ENCODE data around the gene CDH13. TPM values are rescaled to one million over a fixed set of nuclear protein-coding genes. Genes with fewer than 3 reads are reported as not detected.

CDH13 gene
- total RNA-seq, 1 experiment from 2014 or later, result 0.89 TPM

DNA sequence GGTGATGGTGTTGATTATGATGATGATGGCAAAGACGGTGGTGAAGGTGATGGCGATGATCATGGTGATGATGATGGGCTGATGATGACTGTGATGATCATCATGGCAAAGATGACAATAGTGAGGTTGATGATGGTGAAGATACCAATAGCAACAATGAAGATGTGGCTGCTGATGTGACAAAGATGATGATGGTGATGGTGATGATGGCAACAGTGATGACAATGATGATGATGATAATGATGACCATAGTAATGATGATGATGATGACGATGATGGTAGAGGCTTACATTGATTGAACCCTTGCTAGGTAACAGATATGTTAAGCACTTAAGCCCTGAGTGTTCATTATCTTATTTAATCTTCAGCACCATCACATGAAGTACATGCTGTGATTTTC lies 817.2 kb downstream of the CDH13 start:
- Histone ChIP-seq H3K9me3 (no peaks in the 10 kb centered on the region), H3K4me3 (no peak overlapping the region), H3K27me3 (no peaks in the 10 kb centered on the region), H3K36me3 (no peaks in the 10 kb centered on the region)
- no peak for DNase-seq

DNA sequence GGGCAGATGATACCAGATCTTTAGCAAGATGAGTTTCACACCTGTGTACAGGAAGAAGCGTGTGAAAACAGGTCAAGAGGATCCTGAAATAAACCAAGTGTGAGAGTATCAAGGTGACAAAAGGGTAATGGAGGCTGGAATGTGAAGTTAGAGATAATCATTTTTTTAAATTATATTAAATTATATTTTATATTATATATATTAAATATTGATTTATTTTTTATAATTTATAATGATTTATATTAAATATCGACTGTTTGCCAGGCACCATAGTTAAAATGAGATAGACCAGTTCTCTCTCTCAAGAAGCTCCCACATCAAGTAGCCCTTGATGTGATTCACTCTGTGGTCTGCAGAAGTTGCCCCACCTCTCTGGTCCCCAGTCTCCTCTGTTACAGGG lies 820.8 kb downstream of the CDH13 start:
- H3K36me3 ChIP-seq, result no peaks in the 10 kb centered on the region
- H3K27me3 ChIP-seq, result no peaks in the 10 kb centered on the region
- H3K9me3 ChIP-seq, result no peaks in the 10 kb centered on the region
- no peak overlapping the region for H3K4me3 ChIP-seq
- no peak for DNase-seq

DNA sequence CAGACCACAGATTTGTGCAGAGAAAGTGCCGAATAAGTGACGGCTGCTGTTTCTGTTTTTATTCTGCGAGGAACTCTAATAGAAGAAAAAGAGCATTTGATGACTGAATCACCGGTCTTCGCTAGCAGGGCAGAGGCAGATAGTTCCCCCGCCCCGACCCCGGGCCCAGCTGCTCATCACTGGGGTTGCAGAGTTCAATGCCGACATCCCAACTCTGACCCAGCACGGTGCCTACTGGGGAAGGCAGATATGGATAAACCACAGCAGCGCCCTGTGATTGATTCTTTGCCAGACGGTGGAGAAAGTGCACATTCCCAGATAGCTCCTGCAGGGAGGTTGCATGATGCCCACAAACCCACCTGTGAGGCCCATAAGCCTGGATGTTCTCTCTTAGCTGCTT lies 823.1 kb downstream of the CDH13 start:
- Histone ChIP-seq H3K4me3 (no peak overlapping the region), H3K36me3 (no peaks in the 10 kb centered on the region), H3K27me3 (no peaks in the 10 kb centered on the region), H3K9me3 (no peaks in the 10 kb centered on the region)
- no peak for DNase-seq

DNA sequence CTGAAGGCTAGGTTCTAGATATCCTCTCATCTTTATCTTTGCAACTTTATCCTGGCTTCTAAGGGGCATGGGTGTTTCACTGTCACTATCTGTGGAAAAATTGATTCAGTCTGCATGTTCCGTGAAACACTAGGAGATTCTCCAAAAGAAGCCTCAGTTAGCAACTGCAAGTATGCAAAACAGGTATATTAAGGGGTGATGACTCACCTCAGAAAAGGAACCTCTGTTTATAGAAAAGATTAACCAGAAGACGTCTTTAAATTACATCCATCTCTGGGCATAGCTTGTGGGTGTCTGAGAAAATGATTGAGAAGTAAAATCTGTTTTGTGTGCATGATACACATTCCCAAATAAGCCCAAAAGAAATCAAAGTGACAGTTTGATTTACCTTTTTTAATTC lies 827.2 kb downstream of the CDH13 start:
- no peaks in the 10 kb centered on the region for H3K9me3 ChIP-seq
- H3K36me3 ChIP-seq, result no peaks in the 10 kb centered on the region
- no peak for DNase-seq
- no peaks in the 10 kb centered on the region for H3K27me3 ChIP-seq
- no peak overlapping the region for H3K4me3 ChIP-seq

DNA sequence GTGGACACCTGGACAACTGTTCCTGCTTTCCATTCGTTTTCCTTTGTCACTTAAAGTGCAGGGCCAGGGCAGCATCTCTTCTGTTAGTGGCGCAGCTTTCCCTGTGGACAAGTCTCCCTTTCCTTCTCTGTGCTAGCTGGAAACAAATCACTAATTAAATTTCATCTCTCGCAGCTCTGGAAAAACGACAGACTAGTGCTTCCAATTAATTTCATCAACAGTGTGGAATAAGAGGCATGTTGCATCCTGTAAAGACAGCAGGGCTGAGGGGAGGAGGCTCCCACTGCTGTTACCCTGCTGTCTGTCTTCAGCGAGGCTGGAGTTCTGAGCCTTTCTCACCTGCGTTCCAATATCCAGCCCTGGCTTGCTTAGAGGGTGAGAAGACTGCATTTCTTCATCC lies 828.9 kb downstream of the CDH13 start:
- H3K4me3 ChIP-seq, result no peak overlapping the region
- no peak for DNase-seq
- no peaks in the 10 kb centered on the region for H3K9me3 ChIP-seq
- no peaks in the 10 kb centered on the region for H3K27me3 ChIP-seq
- no peaks in the 10 kb centered on the region for H3K36me3 ChIP-seq

DNA sequence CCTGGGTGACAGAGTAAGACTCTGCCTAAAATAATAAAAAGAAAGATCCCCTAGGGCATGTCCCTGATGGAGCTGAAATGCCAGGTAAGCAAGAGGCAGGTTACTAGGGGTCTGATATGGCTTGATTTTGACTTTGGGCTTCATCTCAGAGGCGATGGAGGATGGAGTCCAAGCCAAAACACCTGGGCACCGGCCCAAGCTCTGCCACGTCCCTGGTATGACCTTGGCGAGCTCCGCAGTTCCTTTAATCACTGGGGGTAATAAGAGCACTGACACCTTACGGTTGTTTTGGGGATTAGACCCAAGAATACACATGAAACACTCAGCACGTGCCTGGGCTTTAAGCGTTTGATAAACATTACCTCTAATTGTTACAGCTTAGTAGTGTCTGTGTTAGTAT lies 830.2 kb downstream of the CDH13 start:
- H3K9me3 ChIP-seq, result no peaks in the 10 kb centered on the region
- H3K36me3 ChIP-seq, result no peaks in the 10 kb centered on the region
- no peaks in the 10 kb centered on the region for H3K27me3 ChIP-seq
- no peak overlapping the region for H3K4me3 ChIP-seq
- no peak for DNase-seq

DNA sequence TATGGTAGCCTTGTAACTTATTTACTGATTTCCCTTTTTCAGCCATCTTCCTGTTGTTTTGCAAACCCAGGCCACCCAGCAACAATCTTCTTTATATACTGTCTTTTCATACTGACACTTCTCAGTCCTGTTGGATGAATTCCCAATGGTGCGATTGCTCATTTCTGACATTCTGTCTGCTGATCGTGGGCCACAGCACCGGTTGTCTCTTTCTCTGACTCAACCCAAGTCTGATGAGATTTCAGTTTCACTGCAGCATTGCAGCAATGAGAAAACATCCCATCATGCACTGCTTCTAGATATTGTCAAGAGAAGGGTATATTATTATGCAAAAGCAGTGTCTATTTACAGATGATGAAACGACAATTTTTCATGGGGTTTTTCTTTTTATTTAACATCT lies 831.8 kb downstream of the CDH13 start:
- peak; percentile 15 for DNase-seq
- Histone ChIP-seq H3K36me3 (no peaks in the 10 kb centered on the region), H3K4me3 (no peak overlapping the region)

DNA sequence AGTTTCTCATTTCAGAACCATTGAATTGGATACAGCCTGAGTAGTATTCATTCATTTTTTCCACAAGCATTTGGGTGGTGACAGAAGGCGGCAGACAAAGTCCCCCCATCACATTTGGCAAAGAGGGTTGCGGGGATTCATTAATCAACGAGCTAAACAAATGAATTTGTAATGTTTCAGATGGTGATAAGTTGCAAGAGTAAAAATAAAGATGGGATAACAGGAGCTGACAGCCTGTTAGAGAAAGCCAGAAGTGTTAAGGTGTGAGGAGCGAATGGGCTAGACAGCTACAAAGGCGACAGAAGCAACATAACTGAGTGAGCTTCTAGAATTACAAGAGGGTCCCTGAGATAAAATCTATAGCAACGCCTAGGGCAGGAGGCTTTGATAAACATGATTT lies 838.2 kb downstream of the CDH13 start:
- Histone ChIP-seq H3K4me3 (no peak overlapping the region), H3K27me3 (no peaks in the 10 kb centered on the region), H3K9me3 (no peaks in the 10 kb centered on the region), H3K36me3 (no peaks in the 10 kb centered on the region)
- DNase-seq, result no peak

More for the DNA sequence above, 831.8 kb downstream of the CDH13 start:
- no peaks in the 10 kb centered on the region for H3K27me3 ChIP-seq
- no peaks in the 10 kb centered on the region for H3K9me3 ChIP-seq

DNA sequence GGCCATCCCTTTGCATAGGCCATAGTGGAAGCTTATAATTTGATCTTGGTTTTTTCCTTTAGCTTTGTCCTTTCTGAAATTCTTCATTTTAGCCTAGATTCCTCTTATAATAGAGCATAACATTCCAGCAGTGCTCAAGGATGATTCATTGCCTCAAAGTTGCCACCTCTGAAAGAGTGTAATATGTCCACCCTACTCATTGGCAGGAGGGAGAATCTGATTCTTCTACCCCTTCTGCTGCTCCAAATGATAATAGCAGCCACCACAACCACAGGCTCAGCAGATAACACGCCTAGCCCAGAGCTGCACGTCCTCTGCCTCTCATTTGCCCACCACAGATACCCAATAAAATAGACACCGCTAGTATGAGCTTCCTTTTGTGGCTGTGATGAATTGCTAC lies 843.6 kb downstream of the CDH13 start:
- H3K27me3 ChIP-seq, result no peaks in the 10 kb centered on the region
- H3K9me3 ChIP-seq, result no peaks in the 10 kb centered on the region
- no peak for DNase-seq
- no peak overlapping the region for H3K4me3 ChIP-seq
- H3K36me3 ChIP-seq, result no peaks in the 10 kb centered on the region

DNA sequence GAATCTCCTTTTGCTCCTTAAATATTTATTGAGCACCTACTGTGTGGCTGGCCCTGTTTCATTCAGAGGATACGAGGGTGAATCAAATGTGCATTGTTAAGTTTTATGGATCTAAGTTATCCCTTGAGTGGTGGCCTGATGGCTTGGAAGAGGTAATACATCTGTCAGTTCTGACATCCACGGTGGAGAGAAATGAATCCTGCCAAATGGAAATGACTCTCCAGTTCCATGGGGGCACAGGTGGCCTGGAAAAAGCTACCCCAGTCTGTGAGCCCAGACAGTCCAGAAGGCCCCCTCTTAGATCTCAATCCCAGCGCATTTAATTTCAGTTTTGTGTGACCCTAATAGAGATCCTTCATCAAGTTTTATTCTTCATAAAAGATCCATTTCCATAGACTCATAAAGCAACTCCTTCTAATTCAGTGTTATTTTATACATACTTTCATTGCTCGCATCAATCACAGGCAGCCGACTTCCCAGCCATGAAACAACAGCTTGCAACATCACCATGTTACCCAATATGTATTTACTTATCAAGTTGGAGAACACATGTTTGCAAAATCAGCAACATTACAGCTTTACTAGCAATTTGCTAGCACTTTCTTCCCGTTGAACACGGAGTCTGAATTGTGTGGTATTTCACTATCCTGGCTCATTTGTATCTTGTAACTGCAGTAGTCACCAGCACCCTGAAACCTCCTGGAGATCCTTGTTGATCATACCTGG lies 846.2 kb downstream of the CDH13 start:
- Histone ChIP-seq H3K9me3 (no peaks in the 10 kb centered on the region), H3K27me3 (no peaks in the 10 kb centered on the region), H3K36me3 (no peaks in the 10 kb centered on the region), H3K4me3 (no peak overlapping the region)
- DNase-seq, result no peak

DNA sequence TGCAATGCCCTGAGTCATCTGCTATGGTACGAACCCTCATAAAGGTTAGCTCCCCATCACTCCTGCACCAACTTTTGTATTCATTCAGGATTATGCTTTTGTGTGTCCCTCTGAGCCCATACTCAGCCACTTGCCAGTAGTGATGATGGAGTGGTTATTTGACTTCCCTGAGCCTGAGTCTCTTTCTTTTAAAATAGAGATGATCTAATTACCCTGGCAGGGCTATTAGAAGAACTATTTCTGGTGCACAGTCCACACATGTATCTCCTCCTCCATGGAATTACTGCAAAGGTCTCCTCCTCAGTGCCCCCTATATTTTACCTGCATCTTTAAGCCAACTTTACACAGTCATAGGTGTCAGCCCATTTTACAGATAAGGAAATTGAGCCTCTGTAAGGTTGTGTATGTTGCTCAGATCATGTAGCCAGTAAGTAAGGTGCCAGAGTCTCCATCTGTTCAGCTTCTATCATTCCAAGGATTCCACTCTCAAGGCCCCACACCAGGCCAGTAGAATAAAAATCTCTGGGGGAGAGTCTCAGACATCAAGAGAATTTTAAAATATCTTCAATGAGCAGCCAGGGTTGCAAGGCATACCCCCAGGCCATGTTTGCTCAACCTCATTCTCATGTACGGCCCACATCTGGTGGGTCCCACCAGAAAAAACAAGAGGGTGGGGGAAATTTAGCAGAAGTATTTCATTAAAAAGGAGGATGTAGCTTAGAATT lies 847.3 kb downstream of the CDH13 start:
- DNase-seq, result no peak
- Histone ChIP-seq H3K4me3 (no peak overlapping the region), H3K9me3 (no peaks in the 10 kb centered on the region), H3K27me3 (no peaks in the 10 kb centered on the region), H3K36me3 (no peaks in the 10 kb centered on the region)

DNA sequence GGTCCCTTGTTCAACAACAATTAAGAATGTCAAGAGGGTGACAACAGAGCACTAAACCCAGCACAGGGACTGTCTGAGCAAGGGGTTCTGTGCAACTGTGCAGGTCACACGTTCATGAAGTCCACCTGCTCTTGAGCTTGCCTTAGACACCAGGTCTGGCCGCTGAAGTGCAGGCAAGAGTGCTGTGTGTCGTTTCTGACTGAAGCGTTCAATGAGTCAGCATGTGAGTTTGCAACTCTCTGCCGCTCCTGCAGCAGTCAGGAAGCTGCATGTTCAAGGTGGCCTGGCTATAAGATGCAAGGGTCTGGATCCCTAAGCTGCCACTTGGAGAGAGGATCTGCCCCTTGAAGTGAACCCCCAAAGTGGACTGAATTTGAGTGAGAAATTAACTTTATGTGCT lies 848.3 kb downstream of the CDH13 start:
- H3K36me3 ChIP-seq, result no peaks in the 10 kb centered on the region
- DNase-seq, result no peak
- H3K4me3 ChIP-seq, result no peak overlapping the region
- H3K27me3 ChIP-seq, result no peaks in the 10 kb centered on the region
- H3K9me3 ChIP-seq, result no peaks in the 10 kb centered on the region

DNA sequence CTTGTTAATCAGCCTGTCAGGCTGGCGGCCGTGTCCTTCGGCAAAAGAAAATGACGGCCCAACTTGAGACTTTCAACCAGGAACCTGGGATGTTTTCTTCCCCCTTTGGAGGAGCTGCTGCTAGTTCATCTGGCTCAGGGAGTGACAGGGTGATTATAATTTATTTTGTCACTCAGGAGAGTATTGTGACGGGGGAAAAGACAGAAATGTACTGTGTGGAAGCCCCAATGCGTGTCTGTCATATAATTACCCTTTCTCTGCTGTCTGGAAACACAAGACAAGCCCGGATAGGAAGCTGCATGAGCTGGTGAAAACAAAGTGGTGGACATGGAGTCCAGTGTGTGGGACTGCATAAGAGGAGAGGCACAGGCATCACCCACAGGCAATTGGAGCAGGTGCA lies 854.8 kb downstream of the CDH13 start:
- Histone ChIP-seq H3K9me3 (no peaks in the 10 kb centered on the region), H3K27me3 (no peaks in the 10 kb centered on the region), H3K4me3 (no peak overlapping the region), H3K36me3 (no peaks in the 10 kb centered on the region)
- DNase-seq, result no peak

DNA sequence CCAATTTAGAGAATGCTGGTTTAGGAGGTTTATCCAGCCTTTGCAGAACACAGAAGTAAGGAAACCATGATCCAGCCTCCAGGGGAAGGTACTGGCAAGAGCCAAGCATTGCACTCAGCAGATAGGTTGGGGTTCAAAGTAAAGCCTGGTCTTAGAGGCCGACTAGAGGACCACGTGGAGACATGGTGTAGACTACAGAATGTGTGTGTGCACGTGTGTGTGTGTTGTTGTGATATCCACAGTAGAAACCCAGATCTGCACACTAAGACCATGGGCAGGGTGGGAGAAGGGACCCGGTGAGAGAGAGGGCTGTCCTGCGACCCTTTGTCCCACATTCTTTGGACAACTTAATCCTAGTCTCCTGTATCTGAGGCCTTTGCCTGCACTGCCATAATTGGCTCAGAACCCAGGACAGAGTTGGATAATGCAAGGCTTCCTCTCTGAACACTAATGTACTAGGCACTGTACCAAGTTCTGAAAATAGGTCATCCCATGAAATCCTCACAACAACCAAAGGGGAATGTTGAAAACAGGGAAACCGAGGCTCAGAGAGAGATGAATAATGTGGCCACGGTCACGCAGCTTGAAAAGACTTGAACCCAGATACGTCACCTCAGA lies 855.9 kb downstream of the CDH13 start:
- H3K27me3 ChIP-seq, result no peaks in the 10 kb centered on the region
- H3K36me3 ChIP-seq, result no peaks in the 10 kb centered on the region
- no peak overlapping the region for H3K4me3 ChIP-seq
- DNase-seq, result no peak
- no peaks in the 10 kb centered on the region for H3K9me3 ChIP-seq

DNA sequence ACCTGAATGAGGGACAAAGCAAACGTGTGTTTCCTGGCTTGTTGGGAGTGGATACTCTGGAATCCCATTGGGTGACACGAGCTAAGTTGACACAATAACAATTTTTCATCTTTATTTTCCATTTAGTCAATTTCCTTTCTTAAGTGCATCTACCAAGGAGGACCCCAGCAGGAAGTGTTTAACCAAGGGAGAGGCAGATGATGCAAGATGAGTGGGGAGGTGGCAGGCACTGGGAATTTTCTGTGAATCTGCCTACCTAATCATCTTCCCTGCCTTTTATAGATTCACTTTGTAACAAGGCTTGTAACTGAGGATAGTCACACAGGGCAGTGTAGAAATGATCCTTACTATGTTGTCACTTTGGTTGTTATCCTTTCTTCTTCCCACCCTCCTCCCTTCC lies 863.3 kb downstream of the CDH13 start:
- H3K36me3 ChIP-seq, result no peaks in the 10 kb centered on the region
- H3K27me3 ChIP-seq, result no peaks in the 10 kb centered on the region
- no peak for DNase-seq
- H3K4me3 ChIP-seq, result no peak overlapping the region
- H3K9me3 ChIP-seq, result no peaks in the 10 kb centered on the region

DNA sequence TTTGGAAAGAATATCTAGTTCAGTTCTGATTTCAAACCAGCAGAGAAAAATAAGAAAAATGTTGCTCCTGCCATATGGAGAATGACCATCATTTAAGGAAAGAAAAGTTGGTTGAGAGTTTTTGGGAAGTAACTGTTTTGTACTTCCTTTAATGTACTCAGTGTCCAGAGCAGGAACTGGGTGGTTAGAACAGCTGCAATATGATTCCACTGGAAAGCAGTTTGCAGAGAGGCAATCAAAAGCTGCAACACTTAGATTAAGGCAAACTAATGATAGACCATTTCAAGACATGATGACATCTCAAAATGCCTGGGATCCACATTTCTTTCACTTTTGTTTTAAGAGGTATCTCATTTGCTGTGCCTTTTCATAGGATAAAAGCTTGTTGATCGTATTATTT lies 867.7 kb downstream of the CDH13 start:
- no peaks in the 10 kb centered on the region for H3K27me3 ChIP-seq
- no peaks in the 10 kb centered on the region for H3K9me3 ChIP-seq
- no peak for DNase-seq
- H3K36me3 ChIP-seq, result no peaks in the 10 kb centered on the region
- H3K4me3 ChIP-seq, result no peak overlapping the region

DNA sequence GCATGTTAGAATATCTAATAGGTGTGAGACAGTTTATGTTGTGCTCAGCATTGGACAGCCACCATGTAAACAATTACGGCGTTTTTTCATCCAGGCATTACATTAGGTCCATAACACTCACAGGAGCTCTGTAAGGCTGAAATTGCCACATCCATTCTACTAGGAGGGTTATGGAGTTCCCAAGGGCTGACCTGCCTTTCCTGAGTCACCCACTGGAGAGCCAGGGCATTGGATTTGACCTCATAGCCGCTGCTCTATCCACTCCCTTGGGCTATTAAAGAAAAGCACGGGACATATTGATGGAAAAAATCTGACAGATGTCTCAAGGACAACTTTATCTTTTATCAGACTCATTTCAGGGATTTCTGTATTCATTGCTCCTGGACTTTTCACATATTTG lies 874.7 kb downstream of the CDH13 start:
- Histone ChIP-seq H3K9me3 (no peaks in the 10 kb centered on the region), H3K27me3 (no peaks in the 10 kb centered on the region), H3K36me3 (no peaks in the 10 kb centered on the region), H3K4me3 (no peak overlapping the region)
- DNase-seq, result no peak

DNA sequence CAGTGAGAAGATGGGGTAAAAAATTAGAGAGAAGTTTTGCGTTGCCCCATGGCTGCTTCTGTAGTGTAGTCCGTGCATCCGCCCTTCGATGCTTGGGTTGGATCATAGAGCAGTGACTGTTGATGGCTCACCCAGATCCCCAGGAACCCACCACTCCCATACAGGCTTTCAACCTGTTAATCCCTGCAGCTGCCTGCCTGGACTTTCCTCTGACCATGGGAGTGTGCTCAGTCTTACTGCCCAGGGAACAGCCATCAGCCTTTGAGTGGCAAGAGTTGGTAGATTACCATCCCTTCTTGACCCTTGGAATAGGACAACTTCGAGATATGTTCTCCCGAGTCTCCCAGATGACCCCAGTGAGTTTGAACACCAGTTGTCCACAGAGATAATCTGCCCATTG lies 881.5 kb downstream of the CDH13 start:
- Histone ChIP-seq H3K27me3 (no peaks in the 10 kb centered on the region), H3K4me3 (no peak overlapping the region), H3K9me3 (no peaks in the 10 kb centered on the region), H3K36me3 (no peaks in the 10 kb centered on the region)
- DNase-seq, result no peak
